SK-MEL-5 (cell line): ENCODE results near the gene GPR37L1. TPM values are rescaled to one million over a fixed set of nuclear protein-coding genes. Genes with fewer than 3 reads are reported as not detected.
"Not testable (repeated sequence)": the region's sequence is repeated elsewhere in the genome, so short reads cannot be mapped to it uniquely, and the experiment has no call there.

Experiments
- DNase-seq: peaks from one replicate; pipeline ENCODE4 v3.0.0-alpha.2; 2016; ENCODE audit warnings: low read depth, low spot score
- in situ Hi-C: cut with HindIII; loops from 2 replicates; pipeline ENCODE4 v1.10.0; 2016; ENCODE audit warnings: low sequenced_read_pairs, high pct_unique_total_duplicates, low pct_unique_long_range_greater_than_20kb
- total RNA-seq: library from RNA; depleted of rRNA; stranded (reverse); fragments of >200 nt; shearing (Covaris generic); gene quantifications from 2 replicates; pipeline ENCODE4 v1.2.3, GENCODE V29; 2014

GPR37L1 gene
- total RNA-seq, 1 experiment from 2014 or later, result not detected

GRCh38 chr1:202106340-202107254, 16.1 kb upstream of the GPR37L1 start:
- in situ Hi-C loops, result no loop called here
- DNase-seq, result no peak

GRCh38 chr1:202107321-202107761, 15.4 kb upstream of the GPR37L1 start:
- DNase-seq, result no peak
- in situ Hi-C loops, result no loop called here

DNA sequence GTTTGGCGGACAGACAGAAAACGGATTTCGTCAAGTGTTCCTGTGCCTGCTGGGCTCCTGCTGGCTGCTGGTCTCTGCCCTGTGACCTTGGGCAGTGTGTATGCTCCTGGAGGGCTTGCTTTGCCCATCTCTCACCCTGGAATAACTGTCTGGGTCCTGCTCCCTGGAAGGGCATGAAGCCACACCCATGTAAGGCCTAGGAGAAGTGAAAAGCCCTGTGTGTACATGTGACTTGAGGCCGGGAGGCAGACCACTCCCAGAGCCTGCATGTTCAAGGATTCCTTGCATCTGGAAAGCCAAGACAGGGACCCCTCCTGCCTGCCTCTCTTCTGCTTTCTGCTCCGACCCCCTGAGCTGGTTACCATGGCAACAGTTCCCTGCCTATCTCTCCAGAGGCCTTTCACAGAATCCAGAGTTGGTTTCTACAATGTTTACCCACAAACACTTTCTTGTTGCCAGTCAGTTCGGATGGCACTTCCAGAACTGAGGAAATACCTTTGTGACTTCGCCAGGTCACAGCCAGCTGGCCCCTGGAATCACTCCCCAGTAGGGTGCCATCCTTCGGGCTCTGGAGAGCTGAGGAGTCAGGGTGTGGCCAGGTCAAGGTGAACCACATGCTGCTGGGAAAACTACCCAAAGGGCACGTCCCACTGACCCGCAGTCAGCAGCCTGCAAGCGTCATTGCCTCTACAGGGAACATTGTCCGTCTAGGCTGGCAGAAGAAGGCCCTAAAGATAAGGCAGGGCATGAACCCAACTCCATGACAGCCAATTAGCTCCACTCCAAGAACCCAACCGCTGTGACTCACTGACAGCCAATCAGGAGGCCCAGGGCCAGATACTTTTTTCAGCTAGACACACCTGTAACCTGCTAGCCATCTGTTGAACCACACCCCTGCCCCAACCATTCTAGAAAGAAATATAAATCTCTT, 14.7 kb upstream of the GPR37L1 start:
- in situ Hi-C loops, result no loop called here
- no peak for DNase-seq

DNA sequence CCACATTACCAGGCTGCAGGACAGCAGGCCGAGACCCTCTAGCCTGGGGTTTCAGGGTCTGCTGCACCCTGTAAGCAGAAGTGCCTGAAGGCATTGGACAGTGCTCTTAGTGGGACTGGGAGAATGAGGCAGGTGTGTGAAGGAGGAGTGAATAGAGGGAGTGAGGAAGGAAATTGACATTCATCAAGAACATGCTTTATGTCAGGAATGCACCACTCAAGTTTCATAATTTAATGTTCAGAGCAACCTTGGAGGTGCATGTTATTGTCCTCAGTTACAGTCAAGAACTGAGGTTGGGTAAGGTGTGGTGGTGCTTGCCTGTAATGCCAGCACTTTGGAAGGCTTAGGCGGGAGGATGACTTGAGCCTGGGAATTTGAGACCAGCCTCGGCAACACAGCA, 11.7 kb upstream of the GPR37L1 start:
- DNase-seq, result no peak
- in situ Hi-C loops, result no loop called here

DNA sequence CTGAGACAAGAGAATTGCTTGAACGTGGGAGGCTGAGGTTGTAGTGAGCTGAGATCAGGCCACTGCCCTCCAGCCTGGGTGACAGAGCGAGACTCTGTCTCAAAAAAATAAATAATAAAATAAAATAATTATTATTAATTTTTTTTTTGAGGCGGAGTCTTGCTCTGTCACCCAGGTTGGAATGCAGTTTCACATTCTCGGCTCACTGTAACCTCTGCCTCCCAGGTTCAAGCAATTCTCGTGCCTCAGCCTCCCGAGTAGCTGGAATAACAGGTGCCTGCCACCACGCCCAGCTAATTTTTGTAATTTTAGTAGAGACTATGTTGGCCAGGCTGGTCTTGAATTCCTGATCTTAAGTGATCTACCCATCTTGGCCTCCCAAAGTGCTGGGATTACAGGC, 11.1 kb upstream of the GPR37L1 start:
- DNase-seq, in situ Hi-C loops: not testable (repeated sequence)

DNA sequence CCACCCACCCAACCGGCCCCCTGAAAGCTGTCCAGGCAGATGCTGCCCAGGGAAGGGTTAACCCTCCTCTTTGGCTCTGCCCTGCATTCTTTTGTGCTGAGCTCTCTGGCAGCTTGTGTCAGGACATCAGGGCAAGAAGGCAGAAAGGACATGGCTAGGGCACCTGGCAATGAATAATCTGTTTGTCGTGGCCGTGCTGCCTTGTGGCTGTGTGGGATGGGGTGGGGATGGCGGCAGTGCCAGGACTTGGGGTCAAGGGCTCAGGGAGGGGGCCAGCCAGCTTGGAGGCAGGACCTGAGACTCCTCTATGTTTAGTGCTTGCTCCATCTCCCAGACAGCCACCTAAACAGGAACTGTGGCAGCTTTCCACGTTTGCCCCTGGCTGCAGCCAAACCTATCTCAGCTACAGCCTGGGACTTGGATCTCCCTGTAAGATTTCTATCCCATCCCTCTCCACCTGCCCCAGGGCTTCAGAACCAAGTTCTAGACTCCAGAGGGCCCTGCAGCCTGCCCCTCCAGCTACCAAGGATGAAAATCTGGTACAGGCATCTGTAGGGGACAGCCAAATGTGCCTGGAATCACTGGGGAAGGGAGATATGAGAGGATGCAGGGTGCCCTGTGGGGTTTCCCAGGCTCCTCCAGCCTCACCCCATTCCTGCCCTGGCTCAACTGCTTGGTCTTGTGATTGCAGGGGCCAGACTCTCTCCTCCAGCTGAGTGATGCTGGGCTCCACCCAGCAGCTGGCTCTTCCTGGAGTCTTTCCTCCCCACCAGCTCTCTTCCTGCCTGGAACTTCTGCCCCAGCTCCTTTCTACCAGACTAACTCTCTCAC, 9.6 kb upstream of the GPR37L1 start:
- in situ Hi-C loops, result no loop called here
- no peak for DNase-seq

DNA sequence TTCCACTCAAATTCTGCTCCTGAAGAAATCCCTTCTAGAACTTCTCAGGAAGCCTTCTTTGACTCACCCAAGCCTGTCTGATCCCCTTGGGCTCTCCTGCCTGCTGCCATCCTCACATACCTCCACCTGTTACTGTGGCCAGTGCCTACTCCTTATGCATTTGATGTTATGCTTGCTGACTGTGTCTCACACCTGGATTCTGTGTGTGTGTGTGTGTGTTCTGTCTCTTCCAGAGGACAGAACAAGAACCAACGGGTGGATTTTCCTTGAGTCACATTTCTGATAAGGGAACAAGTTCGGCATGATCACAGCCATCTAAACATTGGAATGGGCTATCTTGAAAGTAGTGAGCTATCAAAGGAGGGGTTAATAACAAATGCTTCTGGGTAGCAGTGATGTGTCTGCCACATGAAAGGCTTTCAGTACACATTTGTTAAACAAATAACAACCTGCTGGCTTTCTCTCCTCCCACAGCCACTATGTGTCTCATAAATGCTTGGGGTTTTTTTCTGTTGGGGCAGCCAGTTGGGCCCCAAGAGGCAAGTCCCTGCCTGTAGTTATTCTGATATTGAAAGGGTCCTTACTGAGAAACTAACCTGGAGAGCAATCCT, 8.9 kb upstream of the GPR37L1 start:
- DNase-seq, result no peak
- in situ Hi-C loops, result no loop called here

DNA sequence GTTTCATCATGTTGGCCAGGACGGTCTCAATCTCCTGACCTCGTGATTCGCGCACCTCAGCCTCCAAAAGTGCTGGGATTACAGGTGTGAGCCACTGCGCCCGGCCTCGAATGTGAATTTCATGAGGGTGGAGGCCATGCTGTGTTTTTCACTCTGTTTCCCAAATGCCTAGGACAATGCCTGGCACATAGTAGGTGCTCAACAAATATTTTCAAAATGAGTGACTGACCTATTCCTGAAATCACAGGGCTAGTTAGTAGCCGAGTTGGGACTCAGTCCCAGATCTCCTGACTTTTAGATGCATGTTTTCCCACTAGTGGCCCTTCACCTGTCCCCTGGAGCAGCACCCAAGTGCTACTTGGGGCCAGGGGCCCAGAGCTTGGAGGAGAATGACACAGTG, 6.4 kb upstream of the GPR37L1 start:
- in situ Hi-C loops, result no loop called here
- DNase-seq, result no peak

DNA sequence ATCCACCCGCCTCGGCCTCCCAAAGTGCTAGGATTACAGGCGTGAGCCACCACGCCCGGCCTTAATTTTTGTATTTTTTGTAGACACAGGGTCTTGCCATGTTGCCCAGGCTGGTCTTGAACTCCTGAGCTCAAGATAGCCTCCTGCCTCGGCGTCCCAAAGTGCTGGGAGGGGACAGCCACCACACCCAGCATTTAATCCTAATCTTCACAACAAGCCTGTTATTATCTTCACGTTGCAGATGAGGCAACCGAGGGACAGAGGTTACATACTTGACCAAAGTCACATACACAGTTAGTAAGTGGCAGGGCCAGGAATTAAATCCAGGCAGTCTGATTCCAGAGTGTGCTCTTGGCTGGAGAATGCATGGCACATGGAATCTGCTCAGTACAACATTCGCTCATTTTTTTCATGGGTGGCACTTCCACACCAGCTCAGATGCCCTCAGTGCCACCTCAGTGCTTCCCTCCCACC, 4.8 kb upstream of the GPR37L1 start:
- in situ Hi-C loops, result no loop called here

GRCh38 chr1:202121006-202121405, 1.7 kb upstream of the GPR37L1 start:
- in situ Hi-C loops, result no loop called here
- DNase-seq, result no peak

More for the DNA sequence above, 4.8 kb upstream of the GPR37L1 start:
- no peak for DNase-seq

GRCh38 chr1:202123336-202123813, 658 bp downstream of the GPR37L1 start:
- no peak for DNase-seq
- in situ Hi-C loops, result no loop called here

DNA sequence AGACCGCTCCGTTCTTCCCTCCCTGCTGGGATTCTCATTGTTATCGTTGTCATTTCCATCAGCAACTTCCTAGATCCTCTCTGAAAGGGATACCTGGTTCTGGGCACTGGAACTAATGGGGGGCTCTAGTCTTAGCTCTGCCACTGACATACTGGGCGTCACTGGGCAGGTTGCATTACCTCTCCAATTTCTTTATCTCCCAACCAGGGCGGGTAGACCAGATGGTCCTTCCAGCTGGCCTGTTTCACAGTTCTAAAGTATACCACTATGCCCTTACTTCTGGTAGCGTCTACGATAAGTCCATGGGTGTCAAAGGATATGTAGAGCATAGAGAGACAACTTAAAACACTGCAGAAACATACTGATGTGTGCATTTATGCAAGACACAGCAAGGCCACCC, 1.4 kb downstream of the GPR37L1 start:
- in situ Hi-C loops, result no loop called here
- DNase-seq, result no peak

DNA sequence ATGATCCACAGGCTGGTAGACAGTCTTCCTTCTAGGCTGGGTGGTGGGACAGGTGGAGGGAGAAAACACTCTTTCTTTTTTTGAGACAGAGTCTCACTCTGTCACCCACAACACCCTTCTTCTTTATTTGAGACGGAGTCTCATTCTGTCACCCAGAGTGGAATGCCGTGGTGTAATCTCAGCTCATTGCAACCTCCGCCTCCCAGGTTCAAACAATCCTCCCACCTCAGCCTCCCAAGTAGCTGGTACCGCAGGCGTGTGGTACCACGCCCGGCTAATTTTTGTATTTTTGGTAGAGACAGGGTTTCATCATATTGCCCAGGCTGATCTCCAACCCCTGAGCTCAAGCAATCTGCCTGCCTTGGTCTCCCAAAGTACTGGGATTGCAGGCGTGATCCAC, 2.9 kb downstream of the GPR37L1 start:
- no peak for DNase-seq
- in situ Hi-C loops, result no loop called here

DNA sequence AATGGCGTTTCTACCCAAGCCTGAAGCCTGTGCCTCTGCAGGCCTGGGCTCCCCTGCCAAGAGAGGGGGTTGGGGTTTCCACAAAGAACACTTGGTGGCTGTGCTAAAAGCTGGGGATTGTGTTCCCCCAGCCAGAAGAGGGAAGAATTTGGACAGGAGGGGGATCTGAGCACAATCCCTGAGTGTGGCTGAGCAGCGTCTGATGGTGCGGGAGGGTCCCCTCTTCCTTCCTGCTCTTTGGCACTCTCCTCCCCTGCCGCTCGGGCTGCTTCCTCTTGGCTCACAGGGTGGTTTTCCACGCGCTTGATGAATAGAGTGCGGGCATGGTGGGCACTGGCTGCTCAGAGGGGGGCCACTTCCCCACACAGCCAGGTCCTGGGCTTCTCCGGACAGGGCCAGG, 3.7 kb downstream of the GPR37L1 start:
- in situ Hi-C loops, result no loop called here
- no peak for DNase-seq

GRCh38 chr1:202127061-202127460, 4.3 kb downstream of the GPR37L1 start:
- in situ Hi-C loops, result no loop called here
- DNase-seq, result no peak

- in situ Hi-C loops, result no loop called here
- no peak for DNase-seq
Observed at GRCh38 chr1:202127836-202128622, 5.3 kb downstream of the GPR37L1 start.
